Measurements from ENCODE around the gene SSTR3.

Gene SSTR3

GRCh38 chr22:37248251-37248650, 36.0 kb upstream of the SSTR3 start:
- Histone ChIP-seq H3K27me3 (ENCODE audit: control insufficient read depth, insufficient read depth, low read length) (no peaks in the 10 kb centered on the region), H3K9me3 (ENCODE audit: control insufficient read depth, low read length) (no peaks in the 10 kb centered on the region), H3K27ac (no peak overlapping the region), H3K79me2 (no peaks in the 10 kb centered on the region), H3K36me3 (ENCODE audit: control insufficient read depth, insufficient read depth, low read length) (no peaks in the 10 kb centered on the region), H3K4me3 (ENCODE audit: low read depth, low read length) (no peak overlapping the region), H3K4me2 (ENCODE audit: low read length) (no peak overlapping the region), H2AFZ (no peak overlapping the region), H3K9ac (no peak overlapping the region), H3K4me1 (no peaks in the 10 kb centered on the region)
- no peak for TF ChIP-seq CTCF (IDR thresholded peaks at IDR 0.05)

GRCh38 chr22:37245740-37246139, 33.5 kb upstream of the SSTR3 start:
- Histone ChIP-seq H3K4me1 (no peaks in the 10 kb centered on the region), H3K27me3 (ENCODE audit: control insufficient read depth, insufficient read depth, low read length) (no peaks in the 10 kb centered on the region), H3K9me3 (ENCODE audit: control insufficient read depth, low read length) (no peaks in the 10 kb centered on the region), H3K4me2 (ENCODE audit: low read length) (no peak overlapping the region), H3K27ac (no peak overlapping the region), H3K9ac (no peak overlapping the region), H3K36me3 (ENCODE audit: control insufficient read depth, insufficient read depth, low read length) (no peaks in the 10 kb centered on the region), H2AFZ (no peak overlapping the region), H3K79me2 (no peaks in the 10 kb centered on the region), H3K4me3 (ENCODE audit: low read depth, low read length) (no peak overlapping the region)
- TF ChIP-seq CTCF (IDR thresholded peaks at IDR 0.05) = no peak

GRCh38 chr22:37244922-37245722, 32.8 kb upstream of the SSTR3 start:
- no peaks in the 10 kb centered on the region for H3K4me1 ChIP-seq
- H3K9me3 ChIP-seq (ENCODE audit: control insufficient read depth, low read length) = no peaks in the 10 kb centered on the region
- H3K27me3 ChIP-seq (ENCODE audit: control insufficient read depth, insufficient read depth, low read length) = no peaks in the 10 kb centered on the region
- H3K4me2 ChIP-seq (ENCODE audit: low read length) = no peak overlapping the region
- H3K27ac ChIP-seq = no peak overlapping the region
- H3K79me2 ChIP-seq = no peaks in the 10 kb centered on the region
- H3K9ac ChIP-seq = no peak overlapping the region
- H3K4me3 ChIP-seq (ENCODE audit: low read depth, low read length) = no peak overlapping the region
- H3K36me3 ChIP-seq (ENCODE audit: control insufficient read depth, insufficient read depth, low read length) = no peaks in the 10 kb centered on the region
- no peak overlapping the region for H2AFZ ChIP-seq
- no peak for TF ChIP-seq CTCF (IDR thresholded peaks at IDR 0.05)

- no peaks in the 10 kb centered on the region for H3K9me3 ChIP-seq (ENCODE audit: control insufficient read depth, low read length)
- no peak within 1 kb of the TSS for H3K4me2 ChIP-seq (ENCODE audit: low read length)
- no peak within 1 kb of the TSS for H2AFZ ChIP-seq
- no peak within 1 kb of the TSS for H3K4me3 ChIP-seq (ENCODE audit: low read depth, low read length)
- H3K79me2 ChIP-seq = no peaks in the 10 kb centered on the region
- no peak for TF ChIP-seq CTCF (IDR thresholded peaks at IDR 0.05)
- H3K27me3 ChIP-seq (ENCODE audit: control insufficient read depth, insufficient read depth, low read length) = no peaks in the 10 kb centered on the region
- no peaks in the 10 kb centered on the region for H3K36me3 ChIP-seq (ENCODE audit: control insufficient read depth, insufficient read depth, low read length)
- no peak within 1 kb of the TSS for H3K9ac ChIP-seq
- H3K4me1 ChIP-seq = no peaks in the 10 kb centered on the region
- H3K27ac ChIP-seq = no peak within 1 kb of the TSS
Measured at GRCh38 chr22:37244114-37244921, 32.0 kb upstream of the SSTR3 start, which contains the start of gene RAC2. TSS of gene RAC2 (minus strand) at chr22:37244269. CDS start at chr22:37244148, 121 bp downstream.
